Liver (tissue), 9 donors: Measurements from ENCODE around the gene EDC4. TPM values are rescaled to one million over a fixed set of nuclear protein-coding genes. Genes with fewer than 3 reads are reported as not detected.

Experiments
- DNase-seq: peaks from one replicate; pipeline ENCODE4 v3.0.0-alpha.2; 2017; ENCODE audit warnings: low spot score
- H3K27ac ChIP-seq, 2 donors: one replicate each; pipeline ENCODE4 v1.7.0; 2013; ENCODE audit warnings: inconsistent platforms in 2 of 2, low read length in 2 of 2, control low read depth in 1 of 2, low read depth in 1 of 2, mild to moderate bottlenecking in 1 of 2
- H3K27me3 ChIP-seq, 4 donors: one replicate each; pipeline versions ENCODE4 v1.6.1 to v1.7.0; 2013; ENCODE audit warnings: low read length in 3 of 4, inconsistent platforms in 1 of 4, mild to moderate bottlenecking in 1 of 4, moderate library complexity in 1 of 4; ENCODE audit not compliant: control insufficient read depth in 4 of 4, insufficient read depth in 4 of 4
- H3K36me3 ChIP-seq, 4 donors: one replicate each; pipeline versions ENCODE4 v1.6.1 to v1.7.0; 2013; ENCODE audit warnings: low read length in 3 of 4, mild to moderate bottlenecking in 3 of 4, low read depth in 1 of 4, moderate library complexity in 1 of 4; ENCODE audit not compliant: control insufficient read depth in 4 of 4, insufficient read depth in 3 of 4
- H3K4me1 ChIP-seq, 4 donors: one replicate each; pipeline versions ENCODE4 v1.6.1 to v1.7.0; 2013; ENCODE audit warnings: low read length in 3 of 4, mild to moderate bottlenecking in 3 of 4, moderate library complexity in 1 of 4; ENCODE audit not compliant: control insufficient read depth in 4 of 4, insufficient read depth in 4 of 4
- H3K4me3 ChIP-seq, 3 donors: one replicate each; pipeline versions ENCODE4 v1.6.1 to v1.7.0; 2013; ENCODE audit warnings: low read length in 3 of 3, control low read depth in 1 of 3, low read depth in 1 of 3, mild to moderate bottlenecking in 1 of 3
- H3K9ac ChIP-seq, 2 donors: one replicate each; pipeline ENCODE4 v1.7.0; 2013; ENCODE audit warnings: low read length in 2 of 2, mild to moderate bottlenecking in 2 of 2, moderate library complexity in 2 of 2, control low read depth in 1 of 2, low read depth in 1 of 2
- H3K9me3 ChIP-seq, 4 donors: one replicate each; pipeline versions ENCODE4 v1.6.1 to v1.7.0; 2013; ENCODE audit warnings: low read length in 3 of 4; ENCODE audit not compliant: control insufficient read depth in 4 of 4
- ATF3 ChIP-seq: IDR thresholded peaks from 2 replicates; pipeline ENCODE4 v1.6.1; 2016; ENCODE audit warnings: antibody characterized with exemption
- CTCF ChIP-seq: fragments of 150-350 bp; IDR thresholded peaks from 2 replicates; pipeline ENCODE4 v1.5.1; 2017; ENCODE audit warnings: improper control_type of control experiment, low read depth, low read length; ENCODE audit not compliant: missing input control
- EGR1 ChIP-seq, 2 donors: IDR thresholded peaks; 2 replicates each; pipeline ENCODE4 v1.6.1; 2016 to 2018; ENCODE audit warnings: antibody characterized with exemption in 2 of 2, low read depth in 2 of 2
- FOXA1 ChIP-seq: IDR thresholded peaks from 2 replicates; pipeline ENCODE4 v1.6.1; 2016; ENCODE audit warnings: antibody characterized with exemption
- FOXA2 ChIP-seq: IDR thresholded peaks from 2 replicates; pipeline ENCODE4 v1.6.1; 2016; ENCODE audit warnings: antibody characterized with exemption
- GABPA ChIP-seq, 2 donors: IDR thresholded peaks in 1 of 2; conservative IDR thresholded peaks in 1 of 2; 2 replicates each; pipeline ENCODE4 v1.6.1; 2016; ENCODE audit warnings: antibody characterized with exemption in 2 of 2, mild to moderate bottlenecking in 1 of 2, moderate library complexity in 1 of 2
- HNF4A ChIP-seq, 2 donors: conservative IDR thresholded peaks; 2 replicates each; pipeline ENCODE4 v1.6.1; 2016; ENCODE audit warnings: antibody characterized with exemption in 2 of 2, mild to moderate bottlenecking in 2 of 2
- HNF4G ChIP-seq: IDR thresholded peaks from 2 replicates; pipeline ENCODE4 v1.6.1; 2016; ENCODE audit warnings: antibody characterized with exemption
- JUND ChIP-seq, 2 donors: IDR thresholded peaks; 2 replicates each; pipeline ENCODE4 v1.6.1; 2016; ENCODE audit warnings: antibody characterized with exemption in 2 of 2
- MAX ChIP-seq: IDR thresholded peaks from 2 replicates; pipeline ENCODE4 v1.6.1; 2016; ENCODE audit warnings: antibody characterized with exemption
- NR2F2 ChIP-seq: IDR thresholded peaks from 2 replicates; pipeline ENCODE4 v1.6.1; 2016; ENCODE audit warnings: antibody characterized with exemption
- RAD21 ChIP-seq, 2 donors: IDR thresholded peaks; 2 replicates each; pipeline ENCODE4 v1.6.1; 2016; ENCODE audit warnings: antibody characterized with exemption in 2 of 2, mild to moderate bottlenecking in 2 of 2
- REST ChIP-seq: IDR thresholded peaks from 2 replicates; pipeline ENCODE4 v1.6.1; 2016; ENCODE audit warnings: antibody characterized with exemption, mild to moderate bottlenecking
- RXRA ChIP-seq, 2 donors: IDR thresholded peaks; 2 replicates each; pipeline ENCODE4 v1.6.1; 2017 to 2018; ENCODE audit warnings: antibody characterized with exemption in 2 of 2, mild to moderate bottlenecking in 1 of 2
- SP1 ChIP-seq: IDR thresholded peaks from 2 replicates; pipeline ENCODE4 v1.6.1; 2018; ENCODE audit warnings: antibody characterized with exemption, mild to moderate bottlenecking
- TAF1 ChIP-seq: conservative IDR thresholded peaks from 2 replicates; pipeline ENCODE4 v1.6.1; 2016; ENCODE audit warnings: antibody characterized with exemption, mild to moderate bottlenecking
- YY1 ChIP-seq: IDR thresholded peaks from 2 replicates; pipeline ENCODE4 v1.6.1; 2016; ENCODE audit warnings: antibody characterized with exemption, mild to moderate bottlenecking
- ZBTB33 ChIP-seq: IDR thresholded peaks from 2 replicates; pipeline ENCODE4 v1.6.1; 2016; ENCODE audit warnings: antibody characterized with exemption
- WGBS: extraction: QIAGEN DNeasy Blood & Tissue Kit; methylation state at CpG from one replicate; pipeline ENCODE4 v1.1.7; 2013; 5-methylcytosine and 5-hydroxymethylcytosine counted together
- polyA plus RNA-seq, 2 donors: library from polyadenylated mRNA; stranded (reverse) in 1 of 2; unstranded in 1 of 2; fragments of 200-250 nt in 1 of 2; fragments of >200 nt in 1 of 2; fragmentation: Nextera tagmentation in 1 of 2; extraction: Ambion mirVana in 1 of 2; gene quantifications; one replicate each; pipeline versions ENCODE4 v1.2.1 to v1.2.3, GENCODE V29; 2013 to 2015
- total RNA-seq, 2 donors: library from RNA; depleted of rRNA; stranded (reverse); fragments of >200 nt; gene quantifications; one replicate each; pipeline ENCODE4 v1.2.3, GENCODE V29; 2014
- donor health status: healthy.
- donor health status: healthy.
- donor health status: healthy.
- donor health status: healthy.
- donor health status: healthy.

The EDC4 gene
- total and polyA plus RNA-seq, 4 donors, result 17.7 to 26.8 (median 21.6) TPM

- TF ChIP-seq ZBTB33, result no peak
Observed at GRCh38 chr16:67885976-67886375, 13.1 kb downstream of the EDC4 start (continued).

GRCh38 chr16:67886387-67886786 lies 13.5 kb downstream of the EDC4 start:
- WGBS, result 98% methylated on average over 5 of the region's 5 CpGs
- Histone ChIP-seq H3K27ac (no peak overlapping the region), H3K4me3 (no peak overlapping the region), H3K9me3 (no peaks in the 10 kb centered on the region), H3K4me1 (peaks cover 0 to 21% (median 9%) of the 10 kb centered on the region in 4 donors), H3K36me3 (peaks cover 6 to 26% (median 14%) of the 10 kb centered on the region in 4 donors), H3K9ac (no peak overlapping the region), H3K27me3 (no peaks in the 10 kb centered on the region)
- DNase-seq, result no peak
- TF ChIP-seq HNF4G (no peak), FOXA2 (no peak), NR2F2 (no peak), TAF1 (no peak), JUND (IDR thresholded peaks at IDR 0.05) (no peak), ZBTB33 (no peak), REST (no peak), FOXA1 (no peak), RXRA (IDR thresholded peaks at IDR 0.05) (no peak), EGR1 (IDR thresholded peaks at IDR 0.05; ENCODE audit: low read depth in 2 of 2) (no peak), YY1 (no peak), HNF4A (conservative IDR thresholded peaks at IDR 0.05) (no peak), CTCF (no peak), ATF3 (no peak), RAD21 (IDR thresholded peaks at IDR 0.05) (no peak), GABPA (IDR thresholded peaks at IDR 0.05 in 1 of 2, conservative IDR thresholded peaks at IDR 0.05 in 1 of 2) (no peak), MAX (no peak), SP1 (no peak)
